PC-3 (cell line): ENCODE data around the gene INAFM2. TPM values are rescaled to one million over a fixed set of nuclear protein-coding genes. Genes with fewer than 3 reads are reported as not detected.

Source experiments
- ATAC-seq: fragments of 200-7000 bp; cut with Tn5 transposase; 2 replicates; pipeline ENCODE4 v1.9.1; 2020; ENCODE audit warnings: mild to moderate bottlenecking, moderate library complexity
- BruUV-seq: library from RNA; stranded (reverse); fragments of 400-500 nt; replicated peaks from 2 replicates; lab custom pipeline; 2021; lab: Mats Ljungman, UMichigan
- CTCF ChIA-PET: fragments of 300-600 bp; sonication (Branson Sonifier 250); formaldehyde crosslinking; loops from one replicate; lab custom pipeline; 2022; ENCODE audit warnings: antibody characterized with exemption; lab: Charles Lee
- POLR2A ChIA-PET: fragments of 300-600 bp; sonication (Branson Sonifier 250); formaldehyde crosslinking; loops from one replicate; lab custom pipeline; 2022; ENCODE audit warnings: antibody characterized with exemption; ENCODE audit not compliant: unreplicated experiment; lab: Charles Lee
- DNase-seq: peaks from one replicate; pipeline ENCODE4 v3.0.0-alpha.2; 2015
- H2AFZ ChIP-seq: fragments of 300-600 bp; sonication (generic); 2 replicates; pipeline ENCODE4 v1.6.0; 2016; ENCODE audit warnings: antibody characterized with exemption, low read length
- H3F3A ChIP-seq: fragments of 300-600 bp; sonication (generic); one replicate; pipeline ENCODE4 v1.6.0; 2017; ENCODE audit warnings: antibody characterized with exemption, low read length, control low read depth, mild to moderate bottlenecking; ENCODE audit not compliant: unreplicated experiment
- H3K27ac ChIP-seq: fragments of 300-600 bp; sonication (generic); 2 replicates; pipeline ENCODE4 v1.5.1; 2016; ENCODE audit warnings: mild to moderate bottlenecking, low read length
- H3K27me3 ChIP-seq: fragments of 300-600 bp; sonication (generic); 2 replicates; pipeline ENCODE4 v1.6.1; 2016; ENCODE audit warnings: low read length, mixed read lengths
- H3K36me3 ChIP-seq: fragments of 300-600 bp; sonication (generic); 2 replicates; pipeline ENCODE4 v1.6.1; 2016; ENCODE audit warnings: low read depth, mixed run types, low read length, mixed read lengths
- H3K4me1 ChIP-seq: fragments of 300-600 bp; sonication (generic); 2 replicates; pipeline ENCODE4 v1.5.1; 2016; ENCODE audit warnings: low read length; ENCODE audit not compliant: insufficient read depth
- H3K4me2 ChIP-seq: fragments of 300-600 bp; sonication (generic); 2 replicates; pipeline ENCODE4 v1.6.0; 2016; ENCODE audit warnings: low read length
- H3K4me3 ChIP-seq: fragments of 300-600 bp; sonication (generic); 2 replicates; pipeline ENCODE4 v1.5.1; 2016; ENCODE audit warnings: mild to moderate bottlenecking, low read length, mixed read lengths
- H3K79me2 ChIP-seq: fragments of 300-600 bp; sonication (generic); 2 replicates; pipeline ENCODE4 v1.6.1; 2017; ENCODE audit warnings: low read length, mixed read lengths
- H3K9ac ChIP-seq: fragments of 300-600 bp; sonication (generic); 2 replicates; pipeline ENCODE4 v1.6.0; 2016; ENCODE audit warnings: mild to moderate bottlenecking, low read length
- H3K9me2 ChIP-seq: fragments of 300-600 bp; sonication (generic); replicated peaks from 2 replicates; pipeline ENCODE4 v1.6.1; 2016; ENCODE audit warnings: mixed run types, low read length, mixed read lengths
- H3K9me3 ChIP-seq: fragments of 300-600 bp; sonication (generic); 2 replicates; pipeline ENCODE4 v1.6.1; 2016; ENCODE audit warnings: low read length, mixed read lengths
- H4K20me1 ChIP-seq: fragments of 300-600 bp; sonication (generic); 2 replicates; pipeline ENCODE4 v1.6.1; 2016; ENCODE audit warnings: low read length, mixed read lengths
- CTCF ChIP-seq: fragments of 300-600 bp; sonication (generic); conservative IDR thresholded peaks from 2 replicates; pipeline ENCODE4 v1.5.1; 2017; ENCODE audit warnings: antibody characterized with exemption, low read depth, mild to moderate bottlenecking, low read length
- EZH2 ChIP-seq: fragments of 300-600 bp; sonication (generic); IDR thresholded peaks from one replicate; pipeline ENCODE4 v1.6.1; 2017; ENCODE audit warnings: antibody characterized with exemption, mild to moderate bottlenecking, low read length; ENCODE audit not compliant: unreplicated experiment
- EZH2phosphoT487 ChIP-seq: fragments of 300-600 bp; sonication (generic); IDR thresholded peaks from 2 replicates; pipeline ENCODE4 v1.6.1; 2018; ENCODE audit warnings: mild to moderate bottlenecking, antibody characterized with exemption, low read length, borderline replicate concordance
- intact Hi-C: fragments of 100-400 bp; cut with micrococcal nuclease; formaldehyde crosslinking; loops from 2 replicates; pipeline ENCODE4 v1.9.0; 2023
- total RNA-seq: library from RNA; depleted of rRNA; stranded (reverse); fragments of >200 nt; gene quantifications from 2 replicates; pipeline ENCODE4 v1.2.3, GENCODE V29; 2014

Gene INAFM2
- total RNA-seq, 1 experiment from 2014 or later, result 22.1 TPM

DNA sequence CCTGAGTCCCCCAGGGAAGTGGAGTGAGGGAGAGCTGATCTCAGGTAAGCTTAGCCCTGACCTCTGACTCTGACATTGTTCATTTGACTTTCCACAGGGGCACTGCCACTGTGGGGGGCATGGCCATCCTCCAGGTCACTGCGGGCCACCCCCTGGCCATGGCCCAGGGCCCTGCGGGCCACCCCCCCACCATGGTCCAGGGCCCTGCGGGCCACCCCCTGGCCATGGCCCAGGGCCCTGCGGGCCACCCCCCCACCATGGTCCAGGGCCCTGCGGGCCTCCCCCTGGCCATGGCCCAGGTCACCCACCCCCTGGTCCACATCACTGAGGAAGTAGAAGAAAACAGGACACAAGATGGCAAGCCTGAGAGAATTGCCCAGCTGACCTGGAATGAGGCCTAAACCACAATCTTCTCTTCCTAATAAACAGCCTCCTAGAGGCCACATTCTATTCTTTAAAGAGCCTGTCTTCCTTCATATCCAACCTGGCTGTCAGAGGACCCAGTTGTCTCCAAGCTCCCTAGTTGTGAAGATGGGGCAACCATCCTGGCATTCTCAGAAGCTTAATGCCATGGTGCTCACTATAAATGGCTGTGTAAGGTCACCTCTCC lies 32.6 kb downstream of the INAFM2 start:
- DNase-seq (no peak), ATAC-seq (no peak)
- intact Hi-C loops, result no loop called here
- Histone ChIP-seq H3K4me3 (no peak overlapping the region), H4K20me1 (no peaks in the 10 kb centered on the region), H3K9ac (no peak overlapping the region), H3F3A (no peaks in the 10 kb centered on the region), H3K79me2 (no peaks in the 10 kb centered on the region), H2AFZ (no peak overlapping the region), H3K4me1 (peaks cover 8% of the 10 kb centered on the region; the same call in 1 of the 2 replicates), H3K4me2 (no peak overlapping the region), H3K27ac (no peak overlapping the region), H3K27me3 (no peaks in the 10 kb centered on the region), H3K9me3 (no peaks in the 10 kb centered on the region), H3K36me3 (no peaks in the 10 kb centered on the region), H3K9me2 (no peaks in the 10 kb centered on the region)
- CTCF ChIA-PET, result interaction anchor here (0.7 kb wide), 1 partner anchor 16 kb away, joined by 3 read pairs; no protein-coding TSS in a partner anchor
- no TSS peak for BruUV-seq
- POLR2A ChIA-PET, result no interaction called here
- TF ChIP-seq CTCF (no peak), EZH2phosphoT487 (no peak), EZH2 (no peak)

DNA sequence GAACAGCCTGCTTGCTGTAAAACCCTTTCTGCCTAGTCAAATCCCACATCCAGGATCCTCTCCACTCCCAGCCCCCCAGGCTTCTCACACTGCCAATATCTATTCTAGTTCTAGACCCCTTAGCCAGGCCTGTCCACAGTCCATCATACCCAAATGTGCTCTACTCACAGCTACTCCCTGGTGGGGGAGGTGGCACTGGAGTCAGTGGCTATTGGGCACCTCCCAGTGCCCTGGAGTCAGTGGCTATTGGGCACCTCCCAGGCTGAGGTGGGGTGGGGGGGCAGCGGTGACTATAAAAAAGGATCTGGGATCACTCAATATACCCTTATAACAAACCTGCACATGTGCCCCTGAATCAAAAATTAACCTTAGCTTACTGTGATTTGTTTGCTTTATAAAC lies 33.8 kb downstream of the INAFM2 start:
- Histone ChIP-seq H3K27me3 (no peaks in the 10 kb centered on the region), H3K9me3 (no peaks in the 10 kb centered on the region), H2AFZ (no peak overlapping the region), H3K4me1 (peaks cover 8% of the 10 kb centered on the region; the same call in 1 of the 2 replicates), H3K79me2 (no peaks in the 10 kb centered on the region), H3K9ac (no peak overlapping the region), H4K20me1 (no peaks in the 10 kb centered on the region), H3K4me2 (peak overlapping the region; percentile 99; the same call in 1 of the 2 replicates), H3K27ac (no peak overlapping the region), H3K9me2 (no peaks in the 10 kb centered on the region), H3F3A (no peaks in the 10 kb centered on the region), H3K4me3 (no peak overlapping the region), H3K36me3 (no peaks in the 10 kb centered on the region)
- CTCF ChIA-PET, result interaction anchor here (0.5 kb wide), 1 partner anchor 18 kb away, joined by 4 read pairs; no protein-coding TSS in a partner anchor
- BruUV-seq, result no TSS peak
- TF ChIP-seq CTCF, result no peak
- no peak for TF ChIP-seq EZH2phosphoT487
- no peak for TF ChIP-seq EZH2
- intact Hi-C loops, result no loop called here
- no peak for ATAC-seq
- POLR2A ChIA-PET, result no interaction called here
- no peak for DNase-seq

GRCh38 chr15:40357723-40358470 lies 34.4 kb downstream of the INAFM2 start, which contains the start of gene DISP2:
Gene DISP2 (plus strand): TSS chr15:40358219. CDS start chr15:40358322, 103 bp downstream.
- Histone ChIP-seq H3K27me3 (no peaks in the 10 kb centered on the region), H4K20me1 (no peaks in the 10 kb centered on the region), H3K4me1 (peaks cover 8% of the 10 kb centered on the region; the same call in 1 of the 2 replicates), H3K9me3 (no peaks in the 10 kb centered on the region), H3K4me3 (peak within 1 kb of the TSS; percentile 72), H2AFZ (peak within 1 kb of the TSS; percentile 95), H3K9ac (no peak within 1 kb of the TSS), H3K79me2 (no peaks in the 10 kb centered on the region), H3K4me2 (peak within 1 kb of the TSS; percentile 99), H3K36me3 (no peaks in the 10 kb centered on the region), H3F3A (no peaks in the 10 kb centered on the region), H3K9me2 (no peaks in the 10 kb centered on the region), H3K27ac (no peak within 1 kb of the TSS)
- no TSS peak for BruUV-seq
- intact Hi-C loops, result no loop called here
- TF ChIP-seq EZH2phosphoT487, result no peak
- TF ChIP-seq CTCF, result no peak
- no peak for TF ChIP-seq EZH2
- ATAC-seq, result peak; percentile 86
- POLR2A ChIA-PET, result interaction anchor here (0.7 kb wide), 1 partner anchor 15 kb away, joined by 4 read pairs; no protein-coding TSS in a partner anchor
- DNase-seq, result peak; percentile 84
- CTCF ChIA-PET, result interaction anchor here (0.5 to 0.6 kb wide), 2 partner anchors 18 to 19 kb away, joined by 3 to 4 read pairs; no protein-coding TSS in a partner anchor
